Myocyte (in vitro differentiated cells): Measurements from ENCODE around the gene APOBEC2. TPM values are rescaled to one million over a fixed set of nuclear protein-coding genes. Genes with fewer than 3 reads are reported as not detected.

Experiments
- DNase-seq: peaks from one replicate; pipeline ENCODE4 v3.0.0-alpha.2; 2012; ENCODE audit warnings: low read depth
- total RNA-seq: library from RNA; depleted of rRNA; stranded (reverse); fragments of >200 nt; gene quantifications from 2 replicates; pipeline ENCODE4 v1.2.3, GENCODE V29; 2014

The APOBEC2 gene
- total RNA-seq, 1 donor from 2014 or later: 231 TPM

DNA sequence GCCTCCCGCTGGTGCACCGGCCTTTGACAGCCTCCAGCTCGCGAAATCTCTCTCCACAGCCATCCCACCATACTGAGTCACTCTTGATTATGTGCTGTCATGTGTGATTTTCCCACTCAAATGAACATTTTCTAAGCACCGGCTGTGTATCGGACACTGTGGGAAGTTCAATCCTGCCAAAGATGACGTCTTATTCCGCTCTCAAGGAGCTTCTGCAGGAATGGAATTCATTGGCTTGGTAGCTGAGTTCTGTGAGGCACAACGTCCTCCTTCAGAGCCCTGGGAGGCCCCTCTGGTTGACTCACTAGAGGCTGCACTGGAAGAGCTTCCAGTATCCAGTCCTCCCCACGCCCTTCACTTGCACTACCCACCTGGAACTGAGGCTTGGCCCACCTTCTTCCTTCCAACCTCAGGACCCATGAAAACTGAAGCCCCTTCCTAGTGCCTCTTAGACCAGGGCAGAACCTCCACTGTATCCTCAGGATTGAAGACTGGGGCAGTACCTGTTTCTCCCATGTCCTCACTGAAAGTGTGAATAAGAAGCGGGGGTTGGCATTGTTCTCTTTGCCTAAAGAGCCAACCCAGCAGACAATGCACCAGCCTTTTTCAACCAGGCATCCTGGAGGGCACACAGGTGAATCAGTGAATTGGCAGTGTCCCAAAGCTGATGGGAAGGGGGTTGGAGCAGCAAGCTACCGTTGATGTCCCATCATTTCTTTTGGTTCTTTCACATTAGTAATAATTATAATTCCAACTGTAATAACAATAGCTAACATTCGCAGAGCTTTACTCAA lies 15.7 kb upstream of the APOBEC2 start:
- no peak for DNase-seq

- no peak for DNase-seq
Measured at GRCh38 chr6:41038205-41038604, 14.8 kb upstream of the APOBEC2 start.

- DNase-seq: no peak
Measured at GRCh38 chr6:41039060-41039998, 13.7 kb upstream of the APOBEC2 start, which contains the start of gene UNC5CL. Gene UNC5CL, minus strand, starts transcription at chr6:41039221. Its CDS starts 4,147 bp downstream, at chr6:41035074.

DNA sequence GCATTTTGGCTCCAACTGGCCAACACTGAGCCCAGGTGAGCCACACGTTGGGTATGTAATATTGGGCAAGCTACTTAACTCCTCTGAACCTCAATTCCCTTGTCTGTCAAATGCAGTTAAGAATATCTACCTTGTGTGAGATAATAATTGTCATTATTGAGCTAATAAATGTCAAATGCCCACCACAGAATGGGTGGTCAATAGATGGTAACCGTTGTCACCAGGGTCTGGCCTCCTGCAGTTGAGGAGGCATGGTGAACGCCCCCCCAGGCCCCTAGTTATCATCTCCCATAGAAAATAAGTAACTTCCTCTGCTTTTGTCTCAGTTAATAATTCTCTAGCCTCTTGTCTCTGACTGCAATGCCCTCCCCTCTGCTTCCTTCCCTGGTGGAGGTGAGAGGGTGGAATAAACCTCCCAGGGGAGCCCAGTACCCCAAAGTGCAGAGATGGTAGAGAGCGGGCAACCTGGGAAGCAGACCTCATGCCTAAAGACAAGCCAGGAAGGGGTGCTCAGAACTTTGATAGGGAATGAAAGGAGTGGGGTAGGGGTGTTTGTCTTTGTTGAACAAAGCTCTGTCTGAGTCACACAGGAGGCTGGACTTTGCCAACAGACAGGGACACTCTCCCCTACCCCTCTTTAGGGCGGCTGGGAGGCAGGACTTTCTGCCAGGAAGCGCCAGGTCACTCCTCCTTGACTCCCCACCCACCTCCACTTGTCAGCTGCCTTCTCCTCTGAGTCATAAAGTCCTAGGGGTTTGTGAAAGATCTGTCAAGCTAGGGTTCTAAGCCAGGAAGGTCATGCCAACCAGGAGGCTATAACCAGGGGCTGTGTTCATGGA lies 12.7 kb upstream of the APOBEC2 start:
- peak; percentile 49 for DNase-seq

- DNase-seq: no peak
Measured at GRCh38 chr6:41040940-41041536, 12.0 kb upstream of the APOBEC2 start.

DNA sequence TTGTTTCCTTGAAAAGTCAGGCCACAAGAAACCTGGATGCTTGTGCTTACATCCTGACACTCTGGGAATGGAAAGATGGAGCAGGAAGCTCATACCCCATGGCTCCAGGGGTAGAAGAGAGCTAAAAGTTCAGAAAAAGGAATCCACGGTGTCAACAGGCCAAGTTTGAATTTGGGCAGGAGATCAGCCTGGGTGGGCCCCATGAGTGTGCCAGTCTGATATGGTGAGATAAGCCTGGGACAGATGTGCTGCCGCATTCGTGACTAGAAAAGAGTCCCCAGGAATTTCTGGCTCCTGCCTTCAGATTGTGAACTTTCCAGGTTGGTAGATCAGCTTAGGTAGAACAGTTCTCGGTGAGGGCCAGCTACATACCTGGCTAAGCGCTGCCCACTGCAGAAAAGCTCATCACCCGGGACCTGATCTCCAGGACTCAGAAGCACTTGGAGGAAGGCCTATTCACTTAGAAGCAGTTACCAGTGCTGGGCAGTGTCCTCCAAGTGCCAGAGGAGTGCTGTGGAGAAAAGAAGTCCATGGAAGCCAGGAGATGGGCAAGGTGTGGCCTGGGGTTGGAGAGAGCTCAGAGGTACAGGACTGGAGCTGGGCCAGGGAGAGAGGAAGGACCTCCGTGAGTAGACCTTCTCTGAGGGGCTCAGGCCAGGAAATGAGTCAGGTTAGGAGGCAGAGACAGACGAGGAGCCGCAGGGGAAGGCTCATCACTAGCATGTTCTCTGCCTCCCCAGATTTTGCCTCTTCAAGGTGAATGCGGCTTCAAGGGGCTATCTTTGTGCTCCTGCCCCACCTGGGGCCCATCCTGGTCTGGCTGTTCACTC lies 10.6 kb upstream of the APOBEC2 start, which contains the start of gene TSPO2:
TSS of gene TSPO2 (plus strand) at position 242 of the 830 bp plus-strand sequence. CDS start at position 761, 519 bp downstream.
- no peak for DNase-seq

GRCh38 chr6:41043151-41043550 lies 9.9 kb upstream of the APOBEC2 start:
- no peak for DNase-seq

DNA sequence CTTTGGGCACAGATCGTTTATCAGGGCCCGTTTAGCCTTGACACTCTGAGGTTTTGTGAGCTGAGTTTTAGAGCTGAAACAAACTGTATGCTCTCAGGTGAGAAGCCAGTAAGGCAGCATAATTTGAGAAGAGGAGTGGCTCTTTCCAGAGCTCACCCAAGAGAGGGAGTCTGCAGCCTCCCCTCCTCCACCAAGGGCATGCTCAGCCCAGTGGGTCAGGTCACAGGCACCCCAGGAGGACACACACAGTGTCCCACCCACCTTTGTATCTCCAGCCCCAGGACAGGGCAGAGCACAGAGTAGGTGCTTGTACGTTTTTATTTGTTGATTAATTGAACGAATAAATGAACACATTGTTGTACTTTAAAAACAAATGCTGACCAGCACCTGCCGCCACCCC lies 7.3 kb upstream of the APOBEC2 start:
- DNase-seq: no peak

- DNase-seq: no peak
Measured at GRCh38 chr6:41046084-41046483, 6.9 kb upstream of the APOBEC2 start.

DNA sequence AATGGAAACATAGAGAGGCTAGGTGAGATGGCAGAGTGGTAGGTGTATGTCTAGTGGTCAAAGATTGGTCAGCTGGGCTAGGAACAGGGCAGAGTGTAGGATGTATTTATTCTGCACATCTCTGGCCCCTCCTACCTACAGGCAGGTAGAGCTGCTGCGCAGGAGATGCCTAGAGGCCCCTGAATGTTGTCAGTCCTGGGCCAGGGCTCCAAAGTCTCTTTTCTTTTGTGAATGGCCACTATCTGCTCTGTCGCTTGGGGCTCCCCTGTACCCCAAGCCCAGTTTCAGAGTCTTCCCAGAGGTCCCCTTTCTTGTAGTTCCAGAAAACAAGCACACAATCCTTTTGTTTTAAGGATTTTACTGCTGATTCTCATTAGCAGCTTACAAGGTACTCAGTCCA lies 5.7 kb upstream of the APOBEC2 start:
- DNase-seq: no peak

- DNase-seq: no peak
Measured at GRCh38 chr6:41047745-41048732, 5.0 kb upstream of the APOBEC2 start.

- DNase-seq: peak; percentile 83
Measured at GRCh38 chr6:41049521-41049920, 3.5 kb upstream of the APOBEC2 start.

DNA sequence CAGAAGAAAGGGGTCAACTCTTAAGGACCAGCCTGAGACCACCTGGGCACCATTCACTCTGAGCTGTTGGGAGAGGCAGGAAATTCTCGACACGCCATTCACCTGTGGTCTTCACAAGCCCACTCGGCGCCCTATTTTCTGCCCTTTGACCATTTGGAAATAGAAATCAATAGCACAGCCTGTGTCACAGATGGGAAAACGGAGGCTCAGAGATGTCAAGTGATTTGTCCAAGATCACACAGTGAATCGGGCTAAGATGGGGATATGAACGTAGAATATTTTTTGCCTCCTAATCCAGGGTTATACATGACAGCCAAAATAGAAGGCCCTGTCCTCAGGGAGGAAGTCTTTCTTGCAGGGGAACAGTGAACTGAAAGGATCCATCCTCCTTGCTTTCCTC lies 3.0 kb upstream of the APOBEC2 start:
- no peak for DNase-seq

DNA sequence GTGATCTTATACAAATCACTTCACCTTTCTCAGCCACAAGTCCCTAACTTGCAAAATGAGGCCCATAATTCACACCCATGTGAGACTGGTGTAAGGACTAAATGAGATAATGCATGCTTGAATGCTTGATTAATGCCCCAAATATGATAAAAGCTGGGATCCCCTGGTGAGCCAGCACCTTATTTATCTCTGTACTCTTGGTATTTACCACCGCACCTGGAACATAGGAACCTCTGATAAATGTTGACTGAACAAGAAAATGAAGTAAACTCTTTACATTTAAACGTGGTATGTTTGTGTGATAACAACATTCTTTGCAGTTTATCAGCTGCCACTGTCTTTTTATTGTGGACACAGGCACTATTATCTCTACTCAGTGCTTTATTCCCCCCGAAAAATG lies 2.5 kb upstream of the APOBEC2 start:
- DNase-seq: no peak

- DNase-seq: no peak
Measured at GRCh38 chr6:41051873-41052272, 1.1 kb upstream of the APOBEC2 start.

DNA sequence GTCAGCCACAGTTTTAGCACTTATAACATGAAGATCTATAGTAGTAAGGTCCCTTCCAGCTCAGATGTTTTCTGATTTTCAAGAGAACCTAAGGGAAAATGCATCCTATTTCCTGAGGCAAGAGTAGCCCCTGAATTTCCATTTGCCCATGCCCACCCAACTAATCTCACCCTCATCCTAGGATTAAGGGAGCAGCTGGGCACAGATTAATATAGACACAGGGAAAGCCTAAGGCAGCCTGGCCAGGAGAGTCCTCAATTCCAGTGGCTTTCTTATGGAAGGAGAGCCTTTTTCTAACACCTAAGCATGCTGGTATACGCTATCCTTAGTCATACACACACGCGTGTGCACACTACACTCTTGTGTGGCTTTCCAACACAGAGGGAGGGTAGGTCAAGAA lies 1.5 kb downstream of the APOBEC2 start:
- no peak for DNase-seq

- DNase-seq: peak; percentile 75
Measured at GRCh38 chr6:41055149-41055548, 2.1 kb downstream of the APOBEC2 start.

GRCh38 chr6:41056768-41057490 lies 3.9 kb downstream of the APOBEC2 start:
- no peak for DNase-seq
